22Rv1 (cell line): ENCODE measurements around the gene TM2D3.

ENCODE experiments used
- CTCF ChIP-seq: fragments of 450-650 bp; IDR thresholded peaks from 2 replicates; pipeline ENCODE4 v1.5.1; 2017; ENCODE audit warnings: mild to moderate bottlenecking
- ZFX ChIP-seq: fragments of 450-650 bp; IDR thresholded peaks from 2 replicates; pipeline ENCODE4 v1.6.1; 2017; ENCODE audit warnings: antibody characterized with exemption, borderline replicate concordance

- TF ChIP-seq CTCF (no peak), ZFX (no peak)
Observed at GRCh38 chr15:101679806-101680205, 27.6 kb upstream of the TM2D3 start.
